SK-N-SH (cell line): Measurements from ENCODE around the gene RAB3GAP2.

Experiments
- CTCF ChIP-seq: fragments of 200-600 bp; sonication (generic); IDR thresholded peaks from 2 replicates; pipeline ENCODE4 v1.6.1; 2017; ENCODE audit warnings: antibody characterized with exemption, mild to moderate bottlenecking, moderate library complexity
- IRF3 ChIP-seq: fragments of 150-350 bp; IDR thresholded peaks from 2 replicates; pipeline ENCODE4 v1.6.1; 2016; ENCODE audit warnings: mild to moderate bottlenecking, low read depth, low read length
- MXI1 ChIP-seq: IDR thresholded peaks from 2 replicates; pipeline ENCODE4 v1.6.1; 2012; ENCODE audit warnings: mild to moderate bottlenecking, low read depth, low read length, improper control_type of control experiment
- NRF1 ChIP-seq: IDR thresholded peaks from 2 replicates; pipeline ENCODE4 v1.6.1; 2012; ENCODE audit warnings: low read depth, mild to moderate bottlenecking, low read length
- RAD21 ChIP-seq: IDR thresholded peaks from 2 replicates; pipeline ENCODE4 v1.6.1; 2012; ENCODE audit warnings: mild to moderate bottlenecking, low read length

GRCh38 chr1:220250681-220251080, 21.6 kb downstream of the RAB3GAP2 start:
- no peak for TF ChIP-seq MXI1
- TF ChIP-seq CTCF: no peak
- TF ChIP-seq NRF1: no peak
- no peak for TF ChIP-seq RAD21
- no peak for TF ChIP-seq IRF3
